ENCODE measurements around the gene PLD2.

- TF ChIP-seq CTCF (IDR thresholded peaks at IDR 0.05; ENCODE audit: low read depth, low read length, poor library complexity, severe bottlenecking) (no peak), EZH2phosphoT487 (IDR thresholded peaks at IDR 0.05; ENCODE audit: borderline replicate concordance, low read length) (no peak)
Measured at GRCh38 chr17:4860651-4861050, 53.7 kb downstream of the PLD2 start.

All from DOHH2 (cell line).